Naive thymus-derived CD4-positive, alpha-beta T cell (primary cell): ENCODE results near the gene ZNF81. TPM values are rescaled to one million over a fixed set of nuclear protein-coding genes. Genes with fewer than 3 reads are reported as not detected.

Source experiments
- ATAC-seq: fragments of 150-1000 bp; cut with Tn5 transposase; 2 replicates; pipeline ENCODE4 v1.10.0; 2021; ENCODE audit warnings: mild to moderate bottlenecking, moderate library complexity
- CTCF ChIA-PET: fragments of 350-600 bp; sonication (Branson Sonifier 250); formaldehyde crosslinking; loops from one replicate; lab custom pipeline; 2021; ENCODE audit warnings: antibody characterized with exemption; lab: Charles Lee
- POLR2A ChIA-PET: fragments of 350-600 bp; sonication (Branson Sonifier 250); formaldehyde crosslinking; loops from one replicate; lab custom pipeline; 2021; ENCODE audit warnings: antibody characterized with exemption, inconsistent platforms; lab: Charles Lee
- DNase-seq, 9 donors: peaks; one replicate each; pipeline versions ENCODE4 v3.0.0 to v3.0.0-alpha.2; 2020 to 2022; ENCODE audit warnings: mixed read lengths in 1 of 9
- H3K27ac ChIP-seq: one replicate; pipeline ENCODE4 v1.7.0; 2013; ENCODE audit warnings: mild to moderate bottlenecking, low read depth, low read length, moderate library complexity
- H3K27me3 ChIP-seq, 2 donors: one replicate each; pipeline ENCODE4 v1.7.0; 2013; ENCODE audit warnings: low read length in 2 of 2, mild to moderate bottlenecking in 2 of 2, moderate library complexity in 2 of 2; ENCODE audit not compliant: control insufficient read depth in 2 of 2, insufficient read depth in 2 of 2
- H3K36me3 ChIP-seq, 3 experiments: 1 replicate in 2 of 3; 2 replicates in 1 of 3; pipeline ENCODE4 v1.7.0; 2013; ENCODE audit warnings: low read length in 3 of 3, mild to moderate bottlenecking in 3 of 3, moderate library complexity in 1 of 3; ENCODE audit not compliant: insufficient read depth in 3 of 3, control insufficient read depth in 2 of 3
- H3K4me1 ChIP-seq, 2 donors: one replicate each; pipeline ENCODE4 v1.7.0; 2013; ENCODE audit warnings: low read length in 2 of 2, mild to moderate bottlenecking in 2 of 2, moderate library complexity in 1 of 2; ENCODE audit not compliant: control insufficient read depth in 2 of 2, insufficient read depth in 2 of 2
- H3K4me3 ChIP-seq: 2 replicates; pipeline ENCODE4 v1.7.0; 2013; ENCODE audit warnings: mild to moderate bottlenecking, low read length
- H3K9me3 ChIP-seq, 3 experiments: 1 replicate in 2 of 3; 2 replicates in 1 of 3; pipeline ENCODE4 v1.7.0; 2013; ENCODE audit warnings: low read length in 3 of 3; ENCODE audit not compliant: control insufficient read depth in 2 of 3
- H3K27ac Mint-ChIP-seq, 9 donors: one replicate each; pipeline ENCODE4 v1.8.0; 2020 to 2022; ENCODE audit warnings: mixed read lengths in 9 of 9, mild to moderate bottlenecking in 8 of 9, moderate library complexity in 5 of 9, inconsistent platforms in 2 of 9
- H3K27me3 Mint-ChIP-seq, 5 donors: one replicate each; pipeline ENCODE4 v1.8.0; 2021 to 2022; ENCODE audit warnings: mixed read lengths in 5 of 5, mild to moderate bottlenecking in 1 of 5
- H3K36me3 Mint-ChIP-seq, 5 donors: one replicate each; pipeline ENCODE4 v1.8.0; 2020 to 2022; ENCODE audit warnings: mixed read lengths in 5 of 5, mild to moderate bottlenecking in 3 of 5, inconsistent platforms in 1 of 5
- H3K4me1 Mint-ChIP-seq, 7 donors: one replicate each; pipeline ENCODE4 v1.8.0; 2020 to 2022; ENCODE audit warnings: mixed read lengths in 7 of 7, mild to moderate bottlenecking in 3 of 7, inconsistent platforms in 1 of 7
- H3K4me3 Mint-ChIP-seq, 10 donors: one replicate each; pipeline ENCODE4 v1.8.0; 2020 to 2022; ENCODE audit warnings: mild to moderate bottlenecking in 10 of 10, mixed read lengths in 10 of 10, moderate library complexity in 6 of 10, inconsistent platforms in 2 of 10
- H3K9me3 Mint-ChIP-seq, 11 donors: one replicate each; pipeline ENCODE4 v1.8.0; 2020 to 2022; ENCODE audit warnings: mixed read lengths in 11 of 11, mild to moderate bottlenecking in 4 of 11, inconsistent platforms in 1 of 11, moderate library complexity in 1 of 11
- intact Hi-C, 2 donors: fragments of 100-400 bp; cut with micrococcal nuclease; formaldehyde crosslinking; loops; one replicate each; pipeline ENCODE4 v1.15.1; 2023
- polyA plus RNA-seq, 2 donors: library from polyadenylated mRNA; unstranded; fragments of 300-500 nt; fragmentation: Illumina TruSeq; gene quantifications; one replicate each; pipeline ENCODE4 v1.2.3, GENCODE V29; 2021
- total RNA-seq, 6 experiments: library from RNA in 5 of 6; stranded (reverse) in 5 of 6; gene quantifications; 1 replicate in 5 of 6; 2 replicates in 1 of 6; pipeline ENCODE4 v1.2.3 and lab custom pipeline; 2021 to 2026

The ZNF81 gene
- total and polyA plus RNA-seq, 7 experiments from 2014 or later = 2.1 to 14.7 (median 11.4) TPM

DNA sequence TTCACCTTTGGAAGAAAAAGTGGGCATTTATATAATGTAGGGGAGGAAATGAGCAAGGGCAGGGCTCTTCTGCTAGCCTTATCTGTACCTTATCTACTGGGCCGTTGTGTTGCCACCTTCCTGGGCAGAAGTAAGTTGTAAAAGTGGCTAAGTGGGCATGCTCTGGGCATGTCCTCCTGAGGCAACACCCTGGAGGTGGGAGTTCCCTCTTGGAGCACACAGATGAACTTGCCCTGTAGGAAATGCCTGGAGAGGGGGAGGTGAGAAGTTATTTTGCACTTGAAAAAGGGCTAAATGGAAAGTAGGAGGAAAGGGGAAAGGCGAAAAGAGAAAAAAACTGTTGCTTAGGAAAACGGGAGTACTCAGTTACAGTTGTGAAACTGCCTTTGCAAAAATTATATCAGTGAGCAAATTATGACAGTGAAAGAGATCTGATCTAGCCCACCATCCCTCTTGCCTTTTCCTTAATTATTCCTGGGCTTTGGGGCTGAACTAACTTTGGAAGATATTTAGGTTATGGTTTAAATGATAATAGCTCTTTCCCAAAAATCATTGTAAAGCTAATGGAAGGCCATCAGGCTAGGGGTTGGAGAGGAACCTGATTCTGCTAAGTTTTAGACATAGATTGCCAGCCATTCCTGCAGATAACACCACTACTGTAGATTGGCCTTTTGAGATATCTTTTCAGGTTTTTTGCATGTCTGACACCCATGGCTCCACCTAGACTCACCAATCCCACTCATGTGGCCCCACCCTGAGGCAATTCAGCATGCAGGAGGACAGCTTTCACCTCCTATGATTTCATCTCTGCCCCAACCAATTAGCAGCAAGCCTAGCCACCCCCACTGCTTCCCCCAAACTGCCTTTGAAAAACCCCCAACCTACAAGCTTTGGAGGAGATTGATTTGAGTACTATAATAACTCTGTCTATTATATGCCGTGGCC is 20.5 kb upstream of the ZNF81 start:
- Histone ChIP-seq H3K36me3 (no peaks in the 10 kb centered on the region), H3K27me3 (no peaks in the 10 kb centered on the region), H3K4me3 (no peak overlapping the region), H3K9me3 (no peaks in the 10 kb centered on the region), H3K27ac (no peak overlapping the region), H3K4me1 (no peaks in the 10 kb centered on the region)
- no peak for DNase-seq
- POLR2A ChIA-PET = no interaction called here
- Mint-ChIP-seq H3K9me3 (peaks cover 0 to 3% (median 0%) of the 10 kb centered on the region in 11 donors), H3K36me3 (no peaks in the 10 kb centered on the region), H3K4me1 (peaks cover 0 to 6% (median 0%) of the 10 kb centered on the region in 7 donors), H3K4me3 (no peak overlapping the region), H3K27ac (peak overlapping the region in 1 of 9 donors; percentile 13), H3K27me3 (no peaks in the 10 kb centered on the region)
- ATAC-seq = no peak
- intact Hi-C loops = no loop called here
- CTCF ChIA-PET = no interaction called here

DNA sequence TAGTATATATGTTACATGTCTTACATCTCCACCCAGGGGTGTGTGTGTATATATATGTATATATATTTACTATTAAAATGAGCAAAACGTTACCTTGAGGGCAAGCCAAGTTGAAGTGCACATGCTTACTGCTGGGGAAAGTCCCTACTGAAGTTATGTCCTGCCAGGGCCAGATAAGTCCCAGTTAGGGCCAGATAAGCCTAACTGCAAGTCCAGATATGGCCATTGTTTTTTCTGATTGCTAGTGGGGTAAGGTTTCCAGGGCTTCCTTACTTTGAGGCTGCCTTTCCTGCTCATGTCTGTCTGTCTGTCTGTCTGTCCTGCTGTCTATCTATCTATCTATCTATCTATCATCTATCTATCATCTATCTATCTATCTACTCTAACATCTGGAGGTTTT is 19.3 kb upstream of the ZNF81 start:
- peaks cover 0 to 6% (median 0%) of the 10 kb centered on the region in 7 donors for H3K4me1 Mint-ChIP-seq
- H3K27me3 ChIP-seq = no peaks in the 10 kb centered on the region
- H3K27ac Mint-ChIP-seq = no peak overlapping the region
- no peaks in the 10 kb centered on the region for H3K4me1 ChIP-seq
- CTCF ChIA-PET = no interaction called here
- H3K4me3 Mint-ChIP-seq = no peak overlapping the region
- intact Hi-C loops = no loop called here
- H3K36me3 ChIP-seq = no peaks in the 10 kb centered on the region
- H3K4me3 ChIP-seq = no peak overlapping the region
- DNase-seq (no peak), ATAC-seq (no peak)
- H3K9me3 Mint-ChIP-seq = peaks cover 0 to 3% (median 0%) of the 10 kb centered on the region in 11 donors
- H3K36me3 Mint-ChIP-seq = no peaks in the 10 kb centered on the region
- no peak overlapping the region for H3K27ac ChIP-seq
- no peaks in the 10 kb centered on the region for H3K27me3 Mint-ChIP-seq
- no peaks in the 10 kb centered on the region for H3K9me3 ChIP-seq
- POLR2A ChIA-PET = no interaction called here

DNA sequence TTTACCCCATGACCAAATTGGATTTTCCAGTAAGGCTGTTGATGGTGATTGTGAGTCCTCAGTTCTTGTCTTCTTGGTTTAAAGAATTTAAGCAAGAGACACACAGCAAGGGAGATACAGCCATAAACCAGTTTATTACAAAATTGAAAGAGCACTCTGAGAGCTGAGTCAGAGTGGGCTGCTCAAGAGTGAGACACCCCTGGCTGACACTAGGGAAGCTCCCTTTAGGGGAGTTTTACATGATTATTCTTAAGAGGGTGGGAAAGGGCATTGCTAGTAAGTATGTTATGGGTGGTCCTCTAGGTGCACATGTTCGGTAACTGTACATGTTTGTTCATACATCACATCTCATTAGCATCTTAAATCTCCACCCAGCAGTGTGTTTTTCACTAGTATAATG is 18.8 kb upstream of the ZNF81 start:
- CTCF ChIA-PET = no interaction called here
- Histone ChIP-seq H3K36me3 (no peaks in the 10 kb centered on the region), H3K4me1 (no peaks in the 10 kb centered on the region), H3K27ac (no peak overlapping the region), H3K9me3 (no peaks in the 10 kb centered on the region), H3K4me3 (no peak overlapping the region), H3K27me3 (no peaks in the 10 kb centered on the region)
- H3K9me3 Mint-ChIP-seq = peaks cover 0 to 3% (median 0%) of the 10 kb centered on the region in 11 donors
- peaks cover 0 to 9% (median 5%) of the 10 kb centered on the region in 7 donors for H3K4me1 Mint-ChIP-seq
- H3K27me3 Mint-ChIP-seq = no peaks in the 10 kb centered on the region
- intact Hi-C loops = no loop called here
- no peak overlapping the region for H3K4me3 Mint-ChIP-seq
- no peak overlapping the region for H3K27ac Mint-ChIP-seq
- no peaks in the 10 kb centered on the region for H3K36me3 Mint-ChIP-seq
- ATAC-seq = no peak
- POLR2A ChIA-PET = interaction anchor here (0.7 kb wide), 1 partner anchor 12 kb away, joined by 3 read pairs; no protein-coding TSS in a partner anchor
- DNase-seq = no peak

DNA sequence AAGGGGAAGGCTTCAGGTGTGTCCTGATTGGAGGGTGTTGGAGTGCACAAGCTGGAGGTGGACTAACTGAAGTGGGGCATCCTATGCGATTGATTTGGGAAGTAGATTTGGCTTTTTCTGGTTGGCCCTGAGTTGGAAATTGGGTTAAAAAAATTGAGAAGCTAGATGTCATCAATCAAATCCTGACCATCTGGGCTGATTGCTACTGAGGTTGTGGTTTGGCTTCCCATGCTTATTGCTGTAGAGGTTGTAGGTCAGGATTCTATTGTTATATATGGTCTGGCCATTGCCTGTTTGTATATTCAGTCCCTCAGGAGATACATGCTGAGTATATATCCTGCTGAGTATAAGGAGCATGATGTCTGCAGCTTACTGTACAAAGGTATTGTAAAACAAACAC is 7.7 kb upstream of the ZNF81 start:
- no peaks in the 10 kb centered on the region for H3K27me3 ChIP-seq
- Mint-ChIP-seq H3K36me3 (no peaks in the 10 kb centered on the region), H3K27me3 (no peaks in the 10 kb centered on the region), H3K4me1 (peaks cover 0 to 2% (median 0%) of the 10 kb centered on the region in 7 donors), H3K9me3 (no peaks in the 10 kb centered on the region), H3K4me3 (no peak overlapping the region), H3K27ac (no peak overlapping the region)
- H3K9me3 ChIP-seq = no peaks in the 10 kb centered on the region
- H3K36me3 ChIP-seq = no peaks in the 10 kb centered on the region
- ChIA-PET CTCF (interaction anchor here (0.6 to 2.1 kb wide), 4 partner anchors 25 to 240 kb away, joined by 4 to 8 read pairs (median 7); no protein-coding TSS in a partner anchor), POLR2A (no interaction called here)
- DNase-seq (no peak), ATAC-seq (no peak)
- H3K27ac ChIP-seq = no peak overlapping the region
- no peaks in the 10 kb centered on the region for H3K4me1 ChIP-seq
- intact Hi-C loops = no loop called here
- no peak overlapping the region for H3K4me3 ChIP-seq

DNA sequence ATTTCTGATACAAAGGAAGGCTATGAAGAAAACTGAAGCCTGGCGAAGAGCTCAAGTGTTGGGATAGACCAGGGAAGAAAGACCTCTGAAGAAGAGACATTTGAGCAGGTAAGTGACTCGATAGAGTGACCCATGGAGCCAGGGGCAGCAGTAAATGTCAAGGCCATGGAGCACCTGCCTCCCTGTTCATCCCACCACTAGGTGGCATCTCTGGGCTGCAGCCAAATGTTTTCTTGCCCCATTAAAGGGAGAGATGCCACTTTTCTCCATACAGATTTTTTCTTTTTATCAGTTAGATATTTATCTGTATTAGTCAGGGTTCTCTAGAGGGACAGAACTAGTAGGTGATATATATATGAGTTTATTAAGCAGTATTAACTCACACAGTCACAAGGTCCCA is 4.9 kb upstream of the ZNF81 start:
- H3K4me1 Mint-ChIP-seq = peaks cover 0 to 15% (median 10%) of the 10 kb centered on the region in 7 donors
- no peaks in the 10 kb centered on the region for H3K36me3 ChIP-seq
- intact Hi-C loops = loop anchor here (1.0 to 10.0 kb wide), 5 partner anchors 123 to 637 kb away; partner anchors contain the start of genes UBA1 (in 1 of the 2) and ZNF41 (in 1 of the 2)
- H3K27ac Mint-ChIP-seq = no peak overlapping the region
- H3K27me3 Mint-ChIP-seq = no peaks in the 10 kb centered on the region
- no peak overlapping the region for H3K4me3 ChIP-seq
- no peaks in the 10 kb centered on the region for H3K9me3 Mint-ChIP-seq
- no peak overlapping the region for H3K27ac ChIP-seq
- no peaks in the 10 kb centered on the region for H3K27me3 ChIP-seq
- ChIA-PET POLR2A (no interaction called here), CTCF (interaction anchor here (0.6 to 3.1 kb wide), 5 partner anchors 9 to 195 kb away, joined by 4 to 11 read pairs (median 6); no protein-coding TSS in a partner anchor)
- H3K9me3 ChIP-seq = no peaks in the 10 kb centered on the region
- ATAC-seq (peak; percentile 57), DNase-seq (peak; percentile 8 to 60 (median 39))
- peaks cover 0 to 3% of the 10 kb centered on the region in 2 donors for H3K4me1 ChIP-seq
- no peak overlapping the region for H3K4me3 Mint-ChIP-seq
- H3K36me3 Mint-ChIP-seq = no peaks in the 10 kb centered on the region

DNA sequence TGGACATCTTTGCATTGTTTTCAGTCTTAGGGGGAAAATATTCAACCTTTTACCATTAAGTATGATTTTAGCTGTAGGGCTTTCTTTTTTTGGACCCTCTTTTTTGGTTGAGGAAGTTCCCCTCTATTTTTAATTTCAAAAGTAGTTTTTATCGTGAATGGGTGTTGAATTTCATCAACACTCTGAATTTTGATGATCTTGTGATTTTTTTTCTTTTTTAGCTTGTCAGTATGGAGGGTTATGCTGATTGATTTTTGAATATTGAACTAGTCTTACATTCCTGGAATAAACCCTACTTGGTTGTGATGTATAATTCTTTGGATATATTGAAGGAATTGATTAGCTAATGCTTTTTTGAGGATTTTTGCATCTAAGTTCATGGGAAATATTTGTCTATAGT is 1.7 kb downstream of the ZNF81 start:
- ChIA-PET CTCF (no interaction called here), POLR2A (interaction anchor here (2.8 kb wide), 1 partner anchor 183 kb away, joined by 13 read pairs; no protein-coding TSS in a partner anchor)
- Histone ChIP-seq H3K9me3 (no peaks in the 10 kb centered on the region), H3K27me3 (no peaks in the 10 kb centered on the region), H3K4me1 (peaks cover 4 to 6% of the 10 kb centered on the region in 2 donors), H3K36me3 (no peaks in the 10 kb centered on the region), H3K4me3 (no peak overlapping the region), H3K27ac (no peak overlapping the region)
- H3K9me3 Mint-ChIP-seq = no peaks in the 10 kb centered on the region
- ATAC-seq = no peak
- H3K27me3 Mint-ChIP-seq = no peaks in the 10 kb centered on the region
- DNase-seq = no peak
- peaks cover 8 to 41% (median 28%) of the 10 kb centered on the region in 7 donors for H3K4me1 Mint-ChIP-seq
- peak overlapping the region in 5 of 10 donors; percentile 6 to 99 (median 25) for H3K4me3 Mint-ChIP-seq
- peaks cover 0 to 7% (median 5%) of the 10 kb centered on the region in 5 donors for H3K36me3 Mint-ChIP-seq
- intact Hi-C loops = loop anchor here (5.0 to 10.0 kb wide), 8 partner anchors 116 to 1354 kb away; partner anchors contain the start of genes ZNF41 (in 2 of the 2), ARAF (in 1 of the 2), CDK16 (in 1 of the 2) and HDAC6 (in 1 of the 2)
- peak overlapping the region in 2 of 9 donors; percentile 17 to 20 for H3K27ac Mint-ChIP-seq
